Astrocyte (in vitro differentiated cells and primary cell): ENCODE measurements around the gene FAM241A. TPM values are rescaled to one million over a fixed set of nuclear protein-coding genes. Genes with fewer than 3 reads are reported as not detected.
"Not testable (repeated sequence)": the region's sequence is repeated elsewhere in the genome, so short reads cannot be mapped to it uniquely, and the experiment has no call there.

Source experiments
- DNase-seq: peaks from one replicate; pipeline ENCODE4 v3.0.0-alpha.2; 2010; ENCODE audit warnings: low read depth
- FAIRE-seq: peaks from 2 replicates; lab custom pipeline; 2011; peaks lifted over from hg19 to GRCh38; lab: Jason Lieb, UNC
- H2AFZ ChIP-seq: 2 replicates; pipeline ENCODE4 v1.6.0; 2012; ENCODE audit warnings: low read depth, low read length, inconsistent platforms
- H3K27ac ChIP-seq: 2 replicates; pipeline ENCODE4 v1.5.1; 2011; ENCODE audit warnings: low read depth, low read length, inconsistent platforms
- H3K27me3 ChIP-seq: 2 replicates; pipeline ENCODE4 v1.6.0; 2011; ENCODE audit warnings: low read length, inconsistent platforms; ENCODE audit not compliant: insufficient read depth
- H3K36me3 ChIP-seq: 2 replicates; pipeline ENCODE4 v1.5.1; 2011; ENCODE audit warnings: low read length, inconsistent platforms; ENCODE audit not compliant: insufficient read depth
- H3K4me1 ChIP-seq: 2 replicates; pipeline ENCODE4 v1.5.1; 2011; ENCODE audit warnings: low read length, inconsistent platforms; ENCODE audit not compliant: insufficient read depth
- H3K4me2 ChIP-seq: 2 replicates; pipeline ENCODE4 v1.6.0; 2012; ENCODE audit warnings: low read length, inconsistent platforms
- H3K4me3 ChIP-seq: 2 replicates; pipeline ENCODE4 v1.5.1; 2011; ENCODE audit warnings: low read depth, mild to moderate bottlenecking, low read length, inconsistent platforms; ENCODE audit not compliant: insufficient read depth
- H3K79me2 ChIP-seq: 2 replicates; pipeline ENCODE4 v1.6.0; 2012; ENCODE audit warnings: mild to moderate bottlenecking, low read length, inconsistent platforms; ENCODE audit not compliant: insufficient read depth
- H3K9ac ChIP-seq: 2 replicates; pipeline ENCODE4 v1.6.0; 2012; ENCODE audit warnings: mild to moderate bottlenecking, low read length, inconsistent platforms
- H3K9me3 ChIP-seq: 2 replicates; pipeline ENCODE4 v1.5.1; 2012; ENCODE audit warnings: low read depth, mild to moderate bottlenecking, low read length, inconsistent platforms; ENCODE audit not compliant: insufficient read depth
- H4K20me1 ChIP-seq: 2 replicates; pipeline ENCODE4 v1.6.0; 2012; ENCODE audit warnings: low read length, inconsistent platforms; ENCODE audit not compliant: insufficient read depth
- H3K27ac Mint-ChIP-seq: one replicate; pipeline ENCODE4 v1.8.0; 2021; ENCODE audit warnings: mild to moderate bottlenecking, mixed read lengths; ENCODE audit not compliant: unreplicated experiment
- H3K27me3 Mint-ChIP-seq: one replicate; pipeline ENCODE4 v1.8.0; 2021; ENCODE audit warnings: low read depth, mixed read lengths; ENCODE audit not compliant: unreplicated experiment
- H3K36me3 Mint-ChIP-seq: one replicate; pipeline ENCODE4 v1.8.0; 2021; ENCODE audit warnings: low read depth, mixed read lengths; ENCODE audit not compliant: unreplicated experiment
- H3K4me1 Mint-ChIP-seq: one replicate; pipeline ENCODE4 v1.8.0; 2021; ENCODE audit warnings: low read depth, mixed read lengths; ENCODE audit not compliant: unreplicated experiment
- H3K4me3 Mint-ChIP-seq: one replicate; pipeline ENCODE4 v1.8.0; 2021; ENCODE audit warnings: mild to moderate bottlenecking, moderate library complexity, mixed read lengths; ENCODE audit not compliant: unreplicated experiment
- H3K9me3 Mint-ChIP-seq: one replicate; pipeline ENCODE4 v1.8.0; 2021; ENCODE audit warnings: mild to moderate bottlenecking, mixed read lengths; ENCODE audit not compliant: unreplicated experiment
- CTCF ChIP-seq: IDR thresholded peaks from 2 replicates; pipeline ENCODE4 v1.5.1; 2011; ENCODE audit warnings: low read depth, mild to moderate bottlenecking, inconsistent platforms, low read length, moderate library complexity; ENCODE audit not compliant: insufficient read depth
- EZH2 ChIP-seq: IDR thresholded peaks from 2 replicates; pipeline ENCODE4 v1.6.1; 2012; ENCODE audit warnings: mild to moderate bottlenecking, low read length, inconsistent platforms; ENCODE audit not compliant: insufficient read depth
- total RNA-seq: library from RNA; stranded (reverse); gene quantifications from 2 replicates; pipeline ENCODE4 v1.2.1, GENCODE V29; 2021

FAM241A gene
- total RNA-seq, 1 donor from 2014 or later = 1.7 TPM

GRCh38 chr4:112206431-112206830, 61.2 kb downstream of the FAM241A start:
- FAIRE-seq = no peak
- Histone ChIP-seq H3K9ac (no peak overlapping the region), H3K9me3 (no peaks in the 10 kb centered on the region), H3K4me1 (no peaks in the 10 kb centered on the region), H3K4me2 (no peak overlapping the region), H3K27me3 (no peaks in the 10 kb centered on the region), H3K36me3 (no peaks in the 10 kb centered on the region), H3K27ac (no peak overlapping the region), H4K20me1 (no peaks in the 10 kb centered on the region), H2AFZ (no peak overlapping the region), H3K79me2 (no peaks in the 10 kb centered on the region), H3K4me3 (no peak overlapping the region)
- Mint-ChIP-seq H3K9me3 (peaks cover 4% of the 10 kb centered on the region), H3K4me3 (no peak overlapping the region), H3K27me3 (no peaks in the 10 kb centered on the region), H3K36me3 (no peaks in the 10 kb centered on the region), H3K27ac (no peak overlapping the region), H3K4me1 (no peaks in the 10 kb centered on the region)
- no peak for DNase-seq
- no peak for TF ChIP-seq EZH2
- TF ChIP-seq CTCF = no peak

GRCh38 chr4:112208137-112209095, 63.2 kb downstream of the FAM241A start:
- not testable (repeated sequence) for FAIRE-seq

GRCh38 chr4:112210777-112211176, 65.5 kb downstream of the FAM241A start:
- H3K36me3 Mint-ChIP-seq = no peaks in the 10 kb centered on the region
- H3K4me3 ChIP-seq = no peak overlapping the region
- no peak overlapping the region for H3K27ac ChIP-seq
- no peaks in the 10 kb centered on the region for H3K4me1 ChIP-seq
- H3K27ac Mint-ChIP-seq = no peak overlapping the region
- no peaks in the 10 kb centered on the region for H4K20me1 ChIP-seq
- no peaks in the 10 kb centered on the region for H3K27me3 Mint-ChIP-seq
- H3K9ac ChIP-seq = no peak overlapping the region
- no peaks in the 10 kb centered on the region for H3K79me2 ChIP-seq
- H3K36me3 ChIP-seq = no peaks in the 10 kb centered on the region
- peaks cover 4% of the 10 kb centered on the region for H3K9me3 Mint-ChIP-seq
- FAIRE-seq = no peak
- H3K4me2 ChIP-seq = no peak overlapping the region
- no peak overlapping the region for H2AFZ ChIP-seq
- peaks cover 3% of the 10 kb centered on the region for H3K4me1 Mint-ChIP-seq
- TF ChIP-seq EZH2 (no peak), CTCF (no peak)
- no peaks in the 10 kb centered on the region for H3K9me3 ChIP-seq
- H3K4me3 Mint-ChIP-seq = no peak overlapping the region
- no peaks in the 10 kb centered on the region for H3K27me3 ChIP-seq
- no peak for DNase-seq

More at GRCh38 chr4:112208137-112209095, 63.2 kb downstream of the FAM241A start:
- H3K36me3 ChIP-seq, DNase-seq, H3K27ac Mint-ChIP-seq, H3K27ac ChIP-seq, H3K9me3 Mint-ChIP-seq, H3K79me2 ChIP-seq, H3K4me3 Mint-ChIP-seq, H4K20me1 ChIP-seq, H3K4me1 Mint-ChIP-seq, H3K9ac ChIP-seq, H3K9me3 ChIP-seq, H3K36me3 Mint-ChIP-seq, H3K27me3 ChIP-seq, H2AFZ ChIP-seq, H3K4me3 ChIP-seq, H3K27me3 Mint-ChIP-seq, H3K4me2 ChIP-seq, H3K4me1 ChIP-seq: not testable (repeated sequence)
